Mucosa of rectum (tissue), 2 donors: Measurements from ENCODE around the gene PHOX2A.
A peak's percentile ranks its signal among the peaks of the same experiment; 100 is the strongest.

Experiments
- H3K27ac ChIP-seq, 2 donors: one replicate each; pipeline ENCODE4 v1.7.0; 2013; ENCODE audit warnings: inconsistent platforms in 2 of 2, low read depth in 2 of 2, low read length in 2 of 2
- H3K27me3 ChIP-seq, 2 donors: one replicate each; pipeline ENCODE4 v1.7.0; 2013; ENCODE audit warnings: low read length in 2 of 2; ENCODE audit not compliant: control insufficient read depth in 2 of 2, insufficient read depth in 2 of 2
- H3K36me3 ChIP-seq, 2 donors: one replicate each; pipeline ENCODE4 v1.7.0; 2013; ENCODE audit warnings: low read length in 2 of 2; ENCODE audit not compliant: control insufficient read depth in 2 of 2, insufficient read depth in 2 of 2
- H3K4me1 ChIP-seq, 2 donors: one replicate each; pipeline ENCODE4 v1.7.0; 2013; ENCODE audit warnings: low read length in 2 of 2, mild to moderate bottlenecking in 1 of 2; ENCODE audit not compliant: control insufficient read depth in 2 of 2, insufficient read depth in 2 of 2
- H3K4me3 ChIP-seq, 2 donors: one replicate each; pipeline ENCODE4 v1.7.0; 2013; ENCODE audit warnings: low read length in 2 of 2
- H3K9ac ChIP-seq, 2 donors: one replicate each; pipeline ENCODE4 v1.7.0; 2013; ENCODE audit warnings: low read length in 2 of 2, low read depth in 1 of 2, mild to moderate bottlenecking in 1 of 2
- H3K9me3 ChIP-seq, 2 donors: one replicate each; pipeline ENCODE4 v1.7.0; 2013; ENCODE audit warnings: low read length in 2 of 2; ENCODE audit not compliant: control insufficient read depth in 2 of 2
- donor health status: healthy.
- donor health status: Normal muscosa, but diverticular disease.

PHOX2A gene

GRCh38 chr11:72229925-72230763 is 13.8 kb downstream of the PHOX2A start:
- H3K27ac ChIP-seq, result no peak overlapping the region
- no peaks in the 10 kb centered on the region for H3K9me3 ChIP-seq
- H3K9ac ChIP-seq, result no peak overlapping the region
- H3K4me1 ChIP-seq, result peaks cover 6 to 7% of the 10 kb centered on the region in 2 donors
- H3K4me3 ChIP-seq, result no peak overlapping the region
- H3K27me3 ChIP-seq, result no peaks in the 10 kb centered on the region
- H3K36me3 ChIP-seq, result peaks cover 65 to 70% of the 10 kb centered on the region in 2 donors

- no peaks in the 10 kb centered on the region for H3K27me3 ChIP-seq
- H3K9ac ChIP-seq, result no peak overlapping the region
- no peak overlapping the region for H3K4me3 ChIP-seq
- no peaks in the 10 kb centered on the region for H3K9me3 ChIP-seq
- H3K36me3 ChIP-seq, result peaks cover 63 to 64% of the 10 kb centered on the region in 2 donors
- peaks cover 7 to 8% of the 10 kb centered on the region in 2 donors for H3K4me1 ChIP-seq
- H3K27ac ChIP-seq, result no peak overlapping the region
These were observed 14.5 kb downstream of the PHOX2A start for GRCh38 chr11:72229336-72229924.

GRCh38 chr11:72228844-72229231 is 15.1 kb downstream of the PHOX2A start:
- Histone ChIP-seq H3K9ac (no peak overlapping the region), H3K4me3 (no peak overlapping the region), H3K36me3 (peaks cover 57 to 59% of the 10 kb centered on the region in 2 donors), H3K27ac (no peak overlapping the region), H3K4me1 (peaks cover 7 to 8% of the 10 kb centered on the region in 2 donors), H3K9me3 (no peaks in the 10 kb centered on the region), H3K27me3 (no peaks in the 10 kb centered on the region)

GRCh38 chr11:72228229-72228843 is 15.6 kb downstream of the PHOX2A start:
- Histone ChIP-seq H3K27ac (no peak overlapping the region), H3K4me1 (peaks cover 7 to 8% of the 10 kb centered on the region in 2 donors), H3K4me3 (no peak overlapping the region)

GRCh38 chr11:72227316-72228228 is 16.4 kb downstream of the PHOX2A start:
- Histone ChIP-seq H3K9ac (no peak overlapping the region), H3K27me3 (no peaks in the 10 kb centered on the region), H3K4me3 (no peak overlapping the region), H3K36me3 (peaks cover 44 to 46% of the 10 kb centered on the region in 2 donors), H3K4me1 (peaks cover 9 to 12% of the 10 kb centered on the region in 2 donors), H3K27ac (no peak overlapping the region), H3K9me3 (no peaks in the 10 kb centered on the region)

More at GRCh38 chr11:72228229-72228843, 15.6 kb downstream of the PHOX2A start:
- H3K9ac ChIP-seq, result no peak overlapping the region
- H3K36me3 ChIP-seq, result peaks cover 52 to 54% of the 10 kb centered on the region in 2 donors
- H3K27me3 ChIP-seq, result no peaks in the 10 kb centered on the region
- no peaks in the 10 kb centered on the region for H3K9me3 ChIP-seq

- H3K9me3 ChIP-seq, result no peaks in the 10 kb centered on the region
- H3K4me1 ChIP-seq, result peaks cover 14% of the 10 kb centered on the region in 2 donors
- H3K27me3 ChIP-seq, result no peaks in the 10 kb centered on the region
- no peak overlapping the region for H3K9ac ChIP-seq
- H3K4me3 ChIP-seq, result no peak overlapping the region
- peaks cover 35 to 38% of the 10 kb centered on the region in 2 donors for H3K36me3 ChIP-seq
- no peak overlapping the region for H3K27ac ChIP-seq
These were observed 17.3 kb downstream of the PHOX2A start for GRCh38 chr11:72226701-72227100.

GRCh38 chr11:72225411-72225951 is 18.5 kb downstream of the PHOX2A start:
- Histone ChIP-seq H3K4me3 (peak overlapping the region; percentile 78 to 87), H3K36me3 (peaks cover 24 to 26% of the 10 kb centered on the region in 2 donors), H3K9ac (peak overlapping the region; percentile 38 to 87), H3K4me1 (peaks cover 14% of the 10 kb centered on the region in 2 donors), H3K27me3 (no peaks in the 10 kb centered on the region), H3K9me3 (no peaks in the 10 kb centered on the region), H3K27ac (peak overlapping the region in 1 of 2 donors; percentile 95)

GRCh38 chr11:72224564-72225410 is 19.2 kb downstream of the PHOX2A start, which contains the start of gene INPPL1:
TSS of gene INPPL1 (plus strand) at chr11:72224767. CDS start at chr11:72224985, 218 bp downstream.
- H3K4me3 ChIP-seq, result peak within 1 kb of the TSS; percentile 78 to 87

More at GRCh38 chr11:72224564-72225410, 19.2 kb downstream of the PHOX2A start, which contains the start of gene INPPL1:
- peaks cover 17 to 19% of the 10 kb centered on the region in 2 donors for H3K36me3 ChIP-seq
- H3K4me1 ChIP-seq, result peaks cover 14% of the 10 kb centered on the region in 2 donors
- H3K27ac ChIP-seq, result peak within 1 kb of the TSS; percentile 94 to 95
- H3K27me3 ChIP-seq, result no peaks in the 10 kb centered on the region
- H3K9ac ChIP-seq, result peak within 1 kb of the TSS; percentile 86 to 87
- H3K9me3 ChIP-seq, result no peaks in the 10 kb centered on the region
